GM21447 (cell line): ENCODE results near the gene TECPR1.
A peak's percentile ranks its signal among the peaks of the same experiment; 100 is the strongest.

Experiments
- ATAC-seq: cut with Tn5 transposase; IDR thresholded peaks from one replicate; pipeline ENCODE4 v1.9.1; 2021; ENCODE audit not compliant: unreplicated experiment

Gene TECPR1

GRCh38 chr7:98211676-98212531, 40.1 kb downstream of the TECPR1 start:
- no peak for ATAC-seq

GRCh38 chr7:98211221-98211675, 40.8 kb downstream of the TECPR1 start, which contains the start of gene BHLHA15:
Gene BHLHA15 (plus strand): TSS chr7:98211439. CDS start chr7:98212310, 871 bp downstream.
- ATAC-seq = no peak

- ATAC-seq = no peak
Observed at GRCh38 chr7:98210513-98211220, 41.4 kb downstream of the TECPR1 start.

- ATAC-seq = no peak
Observed at GRCh38 chr7:98209166-98209920, 42.7 kb downstream of the TECPR1 start.

GRCh38 chr7:98206451-98207330, 45.3 kb downstream of the TECPR1 start:
- ATAC-seq = no peak

- ATAC-seq = no peak
Observed at GRCh38 chr7:98205162-98205845, 46.7 kb downstream of the TECPR1 start.

GRCh38 chr7:98204670-98205069, 47.4 kb downstream of the TECPR1 start:
- no peak for ATAC-seq

- ATAC-seq = no peak
Observed at GRCh38 chr7:98203964-98204605, 47.9 kb downstream of the TECPR1 start.

GRCh38 chr7:98203261-98203963, 48.6 kb downstream of the TECPR1 start:
- peak; percentile 30 for ATAC-seq

- peak; percentile 88 for ATAC-seq
Observed at GRCh38 chr7:98202367-98203195, 49.5 kb downstream of the TECPR1 start.

- ATAC-seq = peak; percentile 41
Observed at GRCh38 chr7:98200364-98200763, 51.7 kb downstream of the TECPR1 start.

GRCh38 chr7:98199131-98199530, 52.9 kb downstream of the TECPR1 start:
- no peak for ATAC-seq

- no peak for ATAC-seq
Observed at GRCh38 chr7:98196706-98197605, 55.1 kb downstream of the TECPR1 start.

- no peak for ATAC-seq
Observed at GRCh38 chr7:98194672-98195457, 57.2 kb downstream of the TECPR1 start.

GRCh38 chr7:98194186-98194585, 57.8 kb downstream of the TECPR1 start:
- no peak for ATAC-seq
